ENCODE results near the gene FBXO11. TPM values are rescaled to one million over a fixed set of nuclear protein-coding genes. Genes with fewer than 3 reads are reported as not detected.
A peak's percentile ranks its signal among the peaks of the same experiment; 100 is the strongest.

FBXO11 gene
- total RNA-seq, 2 donors from 2014 or later: 71.9 to 84.5 TPM

- no peak for DNase-seq
- Histone ChIP-seq H3K9ac (ENCODE audit: extremely low read depth, low read length, poor library complexity, severe bottlenecking) (no peak overlapping the region), H3K27ac (ENCODE audit: low read depth, low read length) (no peak overlapping the region), H3K4me3 (ENCODE audit: low read length) (no peak overlapping the region), H3K9me3 (ENCODE audit: control insufficient read depth, low read length) (no peaks in the 10 kb centered on the region), H3K27me3 (ENCODE audit: control insufficient read depth, insufficient read depth, low read length, poor library complexity, severe bottlenecking) (no peaks in the 10 kb centered on the region), H3K36me3 (ENCODE audit: control insufficient read depth, insufficient read depth, low read length) (peaks cover 91% of the 10 kb centered on the region), H3K4me1 (ENCODE audit: control insufficient read depth, insufficient read depth, low read length) (no peaks in the 10 kb centered on the region)
- Mint-ChIP-seq H3K9me3 (no peaks in the 10 kb centered on the region), H3K36me3 (ENCODE audit: low read depth) (peaks cover 53% of the 10 kb centered on the region), H3K4me3 (no peak overlapping the region), H3K27ac (peak overlapping the region; percentile 60), H3K4me1 (peaks cover 3% of the 10 kb centered on the region), H3K27me3 (ENCODE audit: insufficient read depth) (no peaks in the 10 kb centered on the region)
- TF ChIP-seq CTCF (conservative IDR thresholded peaks at IDR 0.05): no peak
- 89 to 95% methylated on average over 1 of the region's 1 CpG for WGBS, 2 experiments (ENCODE audit: insufficient coverage in 1 of 2, insufficient read length in 1 of 2)
Measured at GRCh38 chr2:47811668-47812067, 94.6 kb downstream of the FBXO11 start.

GRCh38 chr2:47810850-47811249 is 95.4 kb downstream of the FBXO11 start:
- H3K9me3 Mint-ChIP-seq: no peaks in the 10 kb centered on the region
- no peak overlapping the region for H3K9ac ChIP-seq (ENCODE audit: extremely low read depth, low read length, poor library complexity, severe bottlenecking)
- no peak for TF ChIP-seq CTCF (conservative IDR thresholded peaks at IDR 0.05)
- no peak overlapping the region for H3K27ac ChIP-seq (ENCODE audit: low read depth, low read length)
- H3K9me3 ChIP-seq (ENCODE audit: control insufficient read depth, low read length): no peaks in the 10 kb centered on the region
- H3K4me3 ChIP-seq (ENCODE audit: low read length): no peak overlapping the region
- DNase-seq: no peak
- no peaks in the 10 kb centered on the region for H3K27me3 Mint-ChIP-seq (ENCODE audit: insufficient read depth)
- H3K27ac Mint-ChIP-seq: peak overlapping the region; percentile 44
- H3K36me3 ChIP-seq (ENCODE audit: control insufficient read depth, insufficient read depth, low read length): peaks cover 93% of the 10 kb centered on the region
- H3K4me1 ChIP-seq (ENCODE audit: control insufficient read depth, insufficient read depth, low read length): no peaks in the 10 kb centered on the region
- H3K36me3 Mint-ChIP-seq (ENCODE audit: low read depth): peaks cover 54% of the 10 kb centered on the region
- H3K4me3 Mint-ChIP-seq: no peak overlapping the region
- no peaks in the 10 kb centered on the region for H3K27me3 ChIP-seq (ENCODE audit: control insufficient read depth, insufficient read depth, low read length, poor library complexity, severe bottlenecking)
- peaks cover 3% of the 10 kb centered on the region for H3K4me1 Mint-ChIP-seq

- Histone ChIP-seq H3K9me3 (ENCODE audit: control insufficient read depth, low read length) (no peaks in the 10 kb centered on the region), H3K27ac (ENCODE audit: low read depth, low read length) (no peak overlapping the region), H3K9ac (ENCODE audit: extremely low read depth, low read length, poor library complexity, severe bottlenecking) (no peak overlapping the region), H3K27me3 (ENCODE audit: control insufficient read depth, insufficient read depth, low read length, poor library complexity, severe bottlenecking) (no peaks in the 10 kb centered on the region), H3K4me3 (ENCODE audit: low read length) (no peak overlapping the region), H3K36me3 (ENCODE audit: control insufficient read depth, insufficient read depth, low read length) (peaks cover 93% of the 10 kb centered on the region), H3K4me1 (ENCODE audit: control insufficient read depth, insufficient read depth, low read length) (no peaks in the 10 kb centered on the region)
- Mint-ChIP-seq H3K4me3 (no peak overlapping the region), H3K9me3 (no peaks in the 10 kb centered on the region), H3K27ac (no peak overlapping the region), H3K4me1 (peaks cover 3% of the 10 kb centered on the region), H3K27me3 (ENCODE audit: insufficient read depth) (no peaks in the 10 kb centered on the region), H3K36me3 (ENCODE audit: low read depth) (peaks cover 54% of the 10 kb centered on the region)
- TF ChIP-seq CTCF (conservative IDR thresholded peaks at IDR 0.05): no peak
- 86 to 93% methylated on average over 1 to 2 of the region's 2 CpGs for WGBS, 2 experiments (ENCODE audit: insufficient coverage in 1 of 2, insufficient read length in 1 of 2)
- no peak for DNase-seq
Measured at GRCh38 chr2:47809903-47810302, 96.4 kb downstream of the FBXO11 start.

Measured in endodermal cell (in vitro differentiated cells).